ENCODE data around the gene ISLR. TPM values are rescaled to one million over a fixed set of nuclear protein-coding genes. Genes with fewer than 3 reads are reported as not detected.

Gene ISLR
- total and polyA plus RNA-seq, 2 experiments from 2014 or later, result 27.8 to 36.4 TPM

GRCh38 chr15:74225928-74226327 is 52.4 kb downstream of the ISLR start:
- Histone ChIP-seq H4K20me1 (ENCODE audit: insufficient read depth, poor library complexity, severe bottlenecking) (no peaks in the 10 kb centered on the region), H3K27ac (no peak overlapping the region), H3K4me2 (no peak overlapping the region), H3K79me2 (no peaks in the 10 kb centered on the region), H3K4me3 (no peak overlapping the region), H3K9me3 (ENCODE audit: low read depth) (no peaks in the 10 kb centered on the region), H3K36me3 (replicated peaks; ENCODE audit: insufficient read depth, low read depth) (no peaks in the 10 kb centered on the region), H3K4me1 (ENCODE audit: insufficient read depth) (peaks cover 39% of the 10 kb centered on the region), H3K9me2 (replicated peaks; ENCODE audit: insufficient read depth) (no peaks in the 10 kb centered on the region), H2AFZ (no peak overlapping the region), H3K27me3 (no peaks in the 10 kb centered on the region)
- no peak for DNase-seq (ENCODE audit: low spot score)
- TF ChIP-seq EZH2 (IDR thresholded peaks at IDR 0.05; ENCODE audit: borderline replicate concordance) (no peak), EZH2phosphoT487 (IDR thresholded peaks at IDR 0.05; ENCODE audit: low read depth, severe bottlenecking, unreplicated experiment) (no peak), CTCF (IDR thresholded peaks at IDR 0.05; ENCODE audit: poor library complexity) (no peak)
- 87% methylated on average over 5 of the region's 5 CpGs for WGBS (ENCODE audit: low lambda C conversion rate, missing lambda C conversion rate)

Small RNAs within 50 kb of the gene (small RNA-seq; reads per million reads assigned to genes)
- not detected for gene RF00017

Other genes with a start within 250 kb of the ISLR start
- 35.6 and 44.5 TPM in 2 replicates for gene LOXL1, start 247.2 kb upstream of the ISLR start, total RNA-seq
- 96.9 and 136 TPM in 2 replicates for gene LOXL1, start 247.2 kb upstream of the ISLR start, polyA plus RNA-seq
- 10.3 and 14.2 TPM in 2 replicates for gene STOML1, start 181.4 kb upstream of the ISLR start, total RNA-seq
- gene STOML1, start 181.4 kb upstream of the ISLR start, polyA plus RNA-seq, result 19.8 and 21.0 TPM in 2 replicates
- 9.7 and 15.7 TPM in 2 replicates for gene PML, start 179.0 kb upstream of the ISLR start, total RNA-seq
- gene PML, start 179.0 kb upstream of the ISLR start, polyA plus RNA-seq, result 29.9 and 38.8 TPM in 2 replicates
- gene GOLGA6A, start 91.2 kb upstream of the ISLR start, total RNA-seq, result not detected in 2 replicates
- not detected in 2 replicates for gene GOLGA6A, start 91.2 kb upstream of the ISLR start, polyA plus RNA-seq
- gene ISLR2, start 43.1 kb upstream of the ISLR start, total RNA-seq, result 1.7 TPM in 1 of 2 replicates, not detected in the other
- 0.13 TPM in 1 of 2 replicates, not detected in the other for gene ISLR2, start 43.1 kb upstream of the ISLR start, polyA plus RNA-seq
- gene STRA6, start 29.1 kb downstream of the ISLR start, total RNA-seq, result 13.6 and 31.5 TPM in 2 replicates
- 37.1 and 56.6 TPM in 2 replicates for gene STRA6, start 29.1 kb downstream of the ISLR start, polyA plus RNA-seq
- gene CCDC33, start 62.6 kb downstream of the ISLR start, total RNA-seq, result 0.32 and 0.63 TPM in 2 replicates
- 0.86 and 1.3 TPM in 2 replicates for gene CCDC33, start 62.6 kb downstream of the ISLR start, polyA plus RNA-seq
- gene CYP11A1, start 193.9 kb downstream of the ISLR start, total RNA-seq, result 0.80 and 2.4 TPM in 2 replicates
- 1.5 and 2.6 TPM in 2 replicates for gene CYP11A1, start 193.9 kb downstream of the ISLR start, polyA plus RNA-seq